ENCODE measurements around the gene ESYT3. TPM values are rescaled to one million over a fixed set of nuclear protein-coding genes. Genes with fewer than 3 reads are reported as not detected.

The ESYT3 gene
- total RNA-seq, 1 donor from 2014 or later: 2.2 TPM

- H3K4me3 ChIP-seq (ENCODE audit: low read depth, low read length): no peak overlapping the region
- no peak for TF ChIP-seq CTCF (conservative IDR thresholded peaks at IDR 0.05; ENCODE audit: low read depth, low read length)
- no peak for DNase-seq (ENCODE audit: low read depth)
These were observed 22.8 kb downstream of the ESYT3 start for GRCh38 chr3:138456961-138457862.

GRCh38 chr3:138457863-138458735 is 23.7 kb downstream of the ESYT3 start:
- TF ChIP-seq CTCF (conservative IDR thresholded peaks at IDR 0.05; ENCODE audit: low read depth, low read length): no peak
- H3K4me3 ChIP-seq (ENCODE audit: low read depth, low read length): no peak overlapping the region
- DNase-seq (ENCODE audit: low read depth): no peak

DNA sequence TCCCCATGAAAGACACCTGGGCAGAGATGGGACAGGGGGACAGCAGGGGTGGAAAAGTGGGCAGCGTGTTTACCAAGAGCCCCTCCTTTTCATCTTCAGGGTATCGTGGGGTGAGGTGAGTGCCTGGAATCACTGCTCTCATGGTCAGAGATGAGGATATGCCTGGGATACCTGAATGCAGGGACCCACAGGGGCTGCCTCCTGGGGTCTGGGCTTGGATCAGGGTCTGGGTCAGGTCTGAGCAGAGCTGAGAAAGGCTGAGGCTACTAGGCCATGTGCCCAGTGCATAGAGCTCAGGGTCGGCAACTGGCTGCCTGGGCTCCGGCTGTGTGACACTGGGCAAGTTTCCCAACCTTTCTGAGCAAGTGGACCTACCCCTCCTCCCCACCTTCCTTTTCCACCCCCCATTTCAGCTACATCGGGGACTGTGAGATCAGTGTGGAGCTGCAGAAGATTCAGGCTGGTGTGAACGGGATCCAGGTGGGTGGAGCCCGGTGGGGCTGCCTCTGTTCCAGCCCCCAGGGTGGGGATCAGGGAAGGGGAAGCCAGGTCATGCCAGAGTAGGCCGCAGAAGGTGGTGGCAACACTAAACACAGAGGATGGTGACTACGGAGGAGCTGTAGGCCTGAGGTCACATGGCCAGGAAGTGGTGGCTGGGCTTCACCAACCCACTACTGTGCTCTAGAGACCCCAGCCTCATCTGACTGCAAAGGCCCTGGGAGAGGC is 24.5 kb downstream of the ESYT3 start:
- DNase-seq (ENCODE audit: low read depth): no peak
- no peak for TF ChIP-seq CTCF (conservative IDR thresholded peaks at IDR 0.05; ENCODE audit: low read depth, low read length)
- no peak overlapping the region for H3K4me3 ChIP-seq (ENCODE audit: low read depth, low read length)

DNA sequence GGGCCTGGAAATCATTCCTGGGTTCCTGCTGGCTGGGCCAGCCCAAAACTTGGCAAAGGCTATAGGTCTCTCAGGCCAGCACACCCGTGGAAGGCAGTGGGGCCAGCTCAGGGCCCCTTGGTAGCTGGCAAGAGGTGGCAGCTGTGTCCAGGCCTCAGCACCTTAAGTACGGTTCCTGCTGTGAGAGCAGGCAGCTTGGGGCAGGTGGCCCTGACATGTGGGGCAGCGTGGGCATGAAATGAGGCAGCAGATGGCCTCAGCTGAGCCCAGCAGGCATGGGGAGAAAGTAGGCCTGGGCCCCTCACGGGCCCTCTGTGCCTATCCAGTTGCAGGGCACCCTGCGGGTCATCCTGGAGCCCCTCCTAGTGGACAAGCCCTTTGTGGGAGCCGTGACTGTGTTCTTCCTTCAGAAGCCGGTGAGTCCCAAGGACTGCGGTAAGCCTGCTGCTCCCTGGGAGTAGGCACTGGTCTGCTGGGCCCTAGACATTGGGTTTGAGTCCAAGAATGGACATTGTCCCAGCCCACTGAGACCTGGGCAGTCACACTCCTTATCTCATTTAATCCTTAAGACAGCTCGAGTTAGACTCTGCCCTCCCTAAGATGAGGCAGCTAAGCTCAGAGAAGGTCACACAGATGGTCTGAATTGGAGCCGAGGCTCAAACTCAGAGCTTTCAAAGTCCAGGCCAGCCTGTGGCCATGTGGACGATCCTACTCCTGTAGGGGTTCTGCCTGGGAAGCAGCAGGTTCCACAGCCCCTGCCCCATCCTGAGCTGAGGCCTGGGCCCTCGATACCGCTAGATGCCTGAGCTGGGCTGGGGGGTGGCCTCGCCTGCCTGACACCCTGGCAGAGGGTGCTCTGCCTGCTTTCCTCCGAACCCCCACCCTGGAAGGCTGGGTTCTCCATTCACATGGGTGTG is 25.5 kb downstream of the ESYT3 start:
- DNase-seq (ENCODE audit: low read depth): no peak
- H3K4me3 ChIP-seq (ENCODE audit: low read depth, low read length): no peak overlapping the region
- no peak for TF ChIP-seq CTCF (conservative IDR thresholded peaks at IDR 0.05; ENCODE audit: low read depth, low read length)

DNA sequence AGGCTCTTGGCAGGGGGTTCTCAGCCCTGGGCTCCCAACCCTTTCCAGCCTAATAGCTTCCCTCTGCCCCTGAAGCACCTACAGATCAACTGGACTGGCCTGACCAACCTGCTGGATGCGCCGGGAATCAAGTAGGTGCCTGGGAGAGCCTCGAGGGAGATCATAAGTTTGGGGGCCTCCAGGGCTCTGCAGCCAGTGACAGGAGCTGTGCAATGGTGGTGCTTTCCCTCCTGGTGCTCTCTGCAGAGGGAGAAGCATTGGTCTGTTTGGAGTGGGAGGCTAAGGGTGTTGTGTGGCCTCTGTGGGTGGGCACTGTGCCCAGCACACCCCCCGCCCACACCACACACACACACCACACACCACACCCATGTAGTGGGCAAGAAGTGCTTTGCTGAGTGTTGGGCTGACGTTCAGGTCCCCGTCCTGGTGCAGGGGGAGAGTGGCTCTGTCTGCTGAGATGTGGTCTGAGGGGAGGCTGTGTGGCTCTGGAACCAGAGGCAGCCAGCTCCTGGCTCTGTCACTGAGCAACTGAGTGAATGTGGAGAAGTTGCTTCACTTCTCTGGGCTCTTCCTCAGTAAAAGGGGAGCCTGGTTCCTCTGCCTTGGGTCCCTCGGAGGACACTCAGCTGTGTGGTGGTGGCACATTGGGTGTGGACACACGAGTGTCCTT is 26.3 kb downstream of the ESYT3 start:
- no peak overlapping the region for H3K4me3 ChIP-seq (ENCODE audit: low read depth, low read length)
- no peak for TF ChIP-seq CTCF (conservative IDR thresholded peaks at IDR 0.05; ENCODE audit: low read depth, low read length)
- DNase-seq (ENCODE audit: low read depth): no peak
